Endothelial cell of umbilical vein (primary cell): ENCODE measurements around the gene DDR2.

Experiments
- CTCF ChIP-seq, 2 donors: IDR thresholded peaks; 1 replicate in 1 of 2; 2 replicates in 1 of 2; pipeline ENCODE4 v1.5.1; 2011; ENCODE audit warnings: low read length in 2 of 2, mild to moderate bottlenecking in 2 of 2, moderate library complexity in 2 of 2, control low read depth in 1 of 2, inconsistent platforms in 1 of 2, low read depth in 1 of 2; ENCODE audit not compliant: insufficient read depth in 1 of 2; ENCODE audit errors: extremely low read depth in 1 of 2
- EZH2 ChIP-seq: IDR thresholded peaks from 2 replicates; pipeline ENCODE4 v1.6.1; 2012; ENCODE audit warnings: borderline replicate concordance, low read depth, mild to moderate bottlenecking, moderate library complexity, low read length, inconsistent platforms; ENCODE audit not compliant: severe bottlenecking
- FOS ChIP-seq: IDR thresholded peaks from 2 replicates; pipeline ENCODE4 v1.6.1; 2011; ENCODE audit warnings: mild to moderate bottlenecking, low read length, moderate library complexity, borderline replicate concordance; ENCODE audit not compliant: insufficient read depth
- MYC ChIP-seq: IDR thresholded peaks from one replicate; pipeline ENCODE4 v1.6.1; 2011; ENCODE audit warnings: mild to moderate bottlenecking, low read depth, low read length
- POLR2A ChIP-seq: IDR thresholded peaks from 2 replicates; pipeline ENCODE4 v1.6.1; 2012; ENCODE audit warnings: low read depth, mild to moderate bottlenecking, control low read depth, low read length
- POLR2AphosphoS5 ChIP-seq: IDR thresholded peaks from 2 replicates; pipeline ENCODE4 v1.6.1; 2012; ENCODE audit warnings: low read depth, mild to moderate bottlenecking, control low read depth, low read length, moderate library complexity; ENCODE audit not compliant: insufficient read depth

- TF ChIP-seq POLR2A (no peak), CTCF (IDR thresholded peaks at IDR 0.05; ENCODE audit: extremely low read depth in 1 of 2, insufficient read depth in 1 of 2, low read depth in 1 of 2, low read length in 2 of 2) (no peak), EZH2 (no peak), FOS (no peak), MYC (no peak), POLR2AphosphoS5 (no peak)
These were observed 29.1 kb downstream of the DDR2 start for GRCh38 chr1:162661336-162661735.
